ENCODE data around the gene PDE3A. TPM values are rescaled to one million over a fixed set of nuclear protein-coding genes. Genes with fewer than 3 reads are reported as not detected.

Gene PDE3A
- total RNA-seq, 2 donors from 2014 or later, result 80.7 to 127 TPM

DNA sequence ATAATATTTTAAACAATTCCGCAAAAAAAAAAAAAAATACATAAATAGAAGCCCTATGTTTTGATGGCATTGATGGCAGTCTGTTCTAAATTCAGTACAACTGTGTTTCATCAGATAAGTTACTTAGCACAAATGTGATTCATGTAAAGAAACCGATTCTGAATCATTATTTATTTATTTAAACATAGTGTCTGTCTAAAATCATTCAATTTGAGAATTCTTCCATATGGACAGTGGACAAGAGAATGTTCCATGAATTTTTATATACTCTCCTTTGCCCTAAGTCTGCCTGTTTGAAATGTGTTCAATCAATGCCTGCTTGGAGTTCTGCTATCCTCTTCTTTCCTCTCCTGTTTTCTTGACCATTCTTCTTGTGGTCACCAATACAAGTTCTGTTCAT lies 126.5 kb downstream of the PDE3A start:
- DNase-seq (ENCODE audit: low spot score), result no peak
- peak overlapping the region in 1 of 2 donors; percentile 17 for H3K27ac ChIP-seq
- H3K4me1 ChIP-seq, result peaks cover 0 to 41% of the 10 kb centered on the region in 2 donors
- H3K27me3 ChIP-seq, result no peaks in the 10 kb centered on the region
- no peak overlapping the region for H3K4me3 ChIP-seq
- TF ChIP-seq, protein P1, sequence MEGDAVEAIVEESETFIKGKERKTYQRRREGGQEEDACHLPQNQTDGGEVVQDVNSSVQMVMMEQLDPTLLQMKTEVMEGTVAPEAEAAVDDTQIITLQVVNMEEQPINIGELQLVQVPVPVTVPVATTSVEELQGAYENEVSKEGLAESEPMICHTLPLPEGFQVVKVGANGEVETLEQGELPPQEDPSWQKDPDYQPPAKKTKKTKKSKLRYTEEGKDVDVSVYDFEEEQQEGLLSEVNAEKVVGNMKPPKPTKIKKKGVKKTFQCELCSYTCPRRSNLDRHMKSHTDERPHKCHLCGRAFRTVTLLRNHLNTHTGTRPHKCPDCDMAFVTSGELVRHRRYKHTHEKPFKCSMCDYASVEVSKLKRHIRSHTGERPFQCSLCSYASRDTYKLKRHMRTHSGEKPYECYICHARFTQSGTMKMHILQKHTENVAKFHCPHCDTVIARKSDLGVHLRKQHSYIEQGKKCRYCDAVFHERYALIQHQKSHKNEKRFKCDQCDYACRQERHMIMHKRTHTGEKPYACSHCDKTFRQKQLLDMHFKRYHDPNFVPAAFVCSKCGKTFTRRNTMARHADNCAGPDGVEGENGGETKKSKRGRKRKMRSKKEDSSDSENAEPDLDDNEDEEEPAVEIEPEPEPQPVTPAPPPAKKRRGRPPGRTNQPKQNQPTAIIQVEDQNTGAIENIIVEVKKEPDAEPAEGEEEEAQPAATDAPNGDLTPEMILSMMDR (IDR thresholded peaks at IDR 0.05), result no peak
- H3K36me3 ChIP-seq, result no peaks in the 10 kb centered on the region
- H3K9me3 ChIP-seq, result no peaks in the 10 kb centered on the region

DNA sequence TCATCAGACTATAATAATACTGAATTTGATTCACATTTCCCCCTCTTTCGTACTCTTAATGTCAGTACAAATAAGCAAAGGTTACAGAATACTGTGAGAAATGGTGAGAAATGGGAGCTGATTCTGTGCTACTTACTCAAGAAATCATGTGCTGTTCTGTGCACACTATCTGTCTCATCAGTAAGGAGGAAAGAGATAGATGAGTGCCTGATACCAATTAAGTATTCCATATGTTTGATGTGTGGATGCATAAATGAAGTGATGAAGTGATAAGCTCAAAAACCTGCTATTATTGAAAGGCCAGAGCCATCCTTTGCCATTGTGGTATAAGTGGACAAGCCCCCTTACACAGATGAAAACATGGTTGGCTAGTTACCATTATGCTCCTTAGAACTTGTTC lies 127.7 kb downstream of the PDE3A start:
- Histone ChIP-seq H3K36me3 (no peaks in the 10 kb centered on the region), H3K9me3 (no peaks in the 10 kb centered on the region), H3K4me1 (peaks cover 0 to 36% of the 10 kb centered on the region in 2 donors), H3K27ac (peak overlapping the region in 1 of 2 donors; percentile 11), H3K4me3 (no peak overlapping the region), H3K27me3 (no peaks in the 10 kb centered on the region)
- no peak for DNase-seq (ENCODE audit: low spot score)
- TF ChIP-seq, protein P1 (IDR thresholded peaks at IDR 0.05), result no peak

DNA sequence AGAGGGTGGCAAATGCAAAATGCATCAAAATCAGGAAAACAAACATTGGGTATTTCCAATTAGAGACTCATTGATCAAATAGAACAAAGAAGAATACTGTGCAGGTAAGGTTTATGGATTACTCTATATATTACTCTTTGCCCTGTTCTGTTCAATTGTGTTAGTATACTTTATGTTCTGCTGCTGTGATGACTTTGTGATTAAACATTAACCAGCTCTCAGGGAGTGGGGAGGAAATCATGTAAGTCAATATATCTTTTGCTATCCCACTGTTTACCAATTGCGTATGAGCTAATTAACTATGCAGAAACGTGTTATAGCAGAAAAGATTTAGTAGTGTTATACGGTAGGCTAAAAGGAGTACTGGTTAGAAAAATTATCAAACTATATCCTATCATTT lies 129.4 kb downstream of the PDE3A start:
- no peak overlapping the region for H3K27ac ChIP-seq
- H3K4me3 ChIP-seq, result no peak overlapping the region
- peaks cover 0 to 28% of the 10 kb centered on the region in 2 donors for H3K4me1 ChIP-seq
- no peak for DNase-seq (ENCODE audit: low spot score)
- H3K27me3 ChIP-seq, result no peaks in the 10 kb centered on the region
- H3K9me3 ChIP-seq, result no peaks in the 10 kb centered on the region
- H3K36me3 ChIP-seq, result no peaks in the 10 kb centered on the region
- TF ChIP-seq, protein P1 (IDR thresholded peaks at IDR 0.05), result no peak

DNA sequence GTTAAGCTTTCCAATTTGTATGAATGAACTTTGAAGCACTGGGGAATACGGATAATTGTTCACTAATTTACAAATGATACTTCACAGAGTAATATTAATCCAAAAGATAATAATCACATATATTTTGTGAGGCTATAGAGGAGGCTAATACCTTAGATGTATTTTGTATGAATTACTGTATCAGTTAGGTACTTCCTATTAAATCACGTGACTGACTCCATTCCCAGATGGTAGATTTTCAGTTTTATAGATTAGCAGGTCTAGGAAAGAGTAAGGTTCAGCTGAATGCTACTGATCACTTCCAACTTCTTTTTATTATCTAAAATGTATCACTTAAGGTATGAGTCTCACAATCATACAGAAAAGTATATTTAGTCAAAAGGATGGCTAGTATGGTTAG lies 133.6 kb downstream of the PDE3A start:
- Histone ChIP-seq H3K27me3 (no peaks in the 10 kb centered on the region), H3K4me3 (no peak overlapping the region), H3K27ac (no peak overlapping the region), H3K9me3 (no peaks in the 10 kb centered on the region), H3K4me1 (peaks cover 0 to 6% of the 10 kb centered on the region in 2 donors), H3K36me3 (no peaks in the 10 kb centered on the region)
- TF ChIP-seq, protein P1 (IDR thresholded peaks at IDR 0.05), result no peak
- DNase-seq (ENCODE audit: low spot score), result no peak

DNA sequence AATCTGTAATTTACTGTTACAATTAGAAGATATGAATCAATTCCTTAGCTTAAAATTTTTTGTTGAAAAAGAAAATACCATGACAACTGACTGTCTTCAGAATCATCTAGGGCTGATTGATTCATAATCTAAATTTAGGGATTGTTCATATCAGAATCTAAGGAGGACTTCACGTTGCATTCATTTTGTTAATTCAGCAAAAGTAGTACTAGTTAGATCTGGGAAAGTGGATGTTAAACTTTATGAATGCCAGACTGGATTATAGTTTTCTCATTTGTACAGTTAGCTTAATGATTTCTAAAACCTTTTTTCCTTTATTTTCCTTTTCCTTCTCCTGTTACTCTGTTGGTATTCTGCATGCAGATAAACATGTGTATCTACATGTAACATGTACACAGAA lies 135.5 kb downstream of the PDE3A start:
- peaks cover 0 to 15% of the 10 kb centered on the region in 2 donors for H3K4me1 ChIP-seq
- TF ChIP-seq, protein P1 (IDR thresholded peaks at IDR 0.05), result no peak
- no peak overlapping the region for H3K27ac ChIP-seq
- H3K4me3 ChIP-seq, result no peak overlapping the region
- H3K36me3 ChIP-seq, result no peaks in the 10 kb centered on the region
- no peaks in the 10 kb centered on the region for H3K9me3 ChIP-seq
- DNase-seq (ENCODE audit: low spot score), result no peak
- no peaks in the 10 kb centered on the region for H3K27me3 ChIP-seq

DNA sequence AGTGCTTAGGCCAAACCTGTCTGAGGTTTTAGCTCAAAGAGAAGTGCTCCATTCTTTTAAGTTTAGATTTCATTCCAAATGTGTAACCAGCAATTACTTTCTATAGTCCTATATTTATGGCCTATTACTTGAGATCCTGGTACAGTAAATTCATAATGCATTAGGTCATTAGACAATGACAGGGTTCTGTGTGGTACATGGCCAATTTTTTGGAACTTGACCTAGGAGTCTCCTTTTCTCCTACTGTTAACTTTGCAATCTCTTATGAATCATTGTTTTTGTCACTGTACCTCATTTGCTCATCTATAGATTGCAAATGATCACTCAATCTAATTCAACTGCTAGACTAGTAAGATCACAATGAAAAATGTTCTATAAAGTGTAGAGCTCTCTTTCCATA lies 136.7 kb downstream of the PDE3A start:
- Histone ChIP-seq H3K4me1 (peaks cover 0 to 22% of the 10 kb centered on the region in 2 donors), H3K36me3 (no peaks in the 10 kb centered on the region), H3K27me3 (no peaks in the 10 kb centered on the region), H3K4me3 (no peak overlapping the region), H3K27ac (no peak overlapping the region), H3K9me3 (no peaks in the 10 kb centered on the region)
- TF ChIP-seq, protein P1 (IDR thresholded peaks at IDR 0.05), result no peak
- no peak for DNase-seq (ENCODE audit: low spot score)
